NCI-H1092 treated with DMSO at 0.1 percent for 48 hours (cell line): ENCODE data around the gene PNMA6F.
"Not testable (repeated sequence)": the region's sequence is repeated elsewhere in the genome, so short reads cannot be mapped to it uniquely, and the experiment has no call there.

ENCODE experiments used
- DNase-seq: peaks from one replicate; lab custom pipeline; 2025; lab: John Stamatoyannopoulos, UW

PNMA6F gene

DNA sequence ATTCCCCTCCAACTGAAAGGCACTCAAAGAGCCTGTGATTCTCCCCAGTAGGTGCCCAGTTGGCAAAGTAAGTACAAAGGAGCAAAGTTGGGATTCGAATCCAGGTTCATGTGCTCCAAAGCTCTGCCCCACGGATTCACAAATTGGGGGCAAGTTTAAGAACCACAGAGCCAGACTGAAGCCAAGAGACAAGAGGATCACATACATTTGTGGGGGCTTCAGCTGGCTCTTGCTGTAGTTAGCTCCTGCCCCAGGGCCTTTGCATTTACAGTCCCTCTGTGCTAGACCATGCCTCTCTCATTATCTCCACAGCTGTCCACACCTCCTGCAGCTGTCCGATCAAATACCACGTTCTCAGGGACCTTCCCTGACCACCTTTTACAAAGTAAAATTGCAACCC is 18.8 kb downstream of the PNMA6F start:
- DNase-seq = no peak

DNA sequence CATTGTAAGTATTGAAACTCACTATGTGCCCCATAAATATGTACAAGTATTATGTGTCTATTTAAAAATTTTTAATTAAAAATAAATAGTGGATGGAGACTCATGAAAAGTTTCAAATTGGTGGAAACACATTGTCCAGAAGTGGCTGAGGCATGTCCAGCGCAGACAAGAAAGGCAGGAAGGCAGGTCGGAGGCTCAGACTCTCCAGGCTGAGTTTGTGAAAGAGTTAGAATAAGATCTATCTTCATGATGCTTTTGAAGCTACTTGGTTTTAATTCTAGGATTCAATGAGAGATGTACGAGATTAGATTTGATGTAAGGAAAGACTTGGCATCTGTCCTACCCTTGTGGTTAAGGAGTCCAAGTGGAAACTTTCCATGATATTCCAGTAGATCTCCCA is 19.8 kb downstream of the PNMA6F start:
- no peak for DNase-seq

DNA sequence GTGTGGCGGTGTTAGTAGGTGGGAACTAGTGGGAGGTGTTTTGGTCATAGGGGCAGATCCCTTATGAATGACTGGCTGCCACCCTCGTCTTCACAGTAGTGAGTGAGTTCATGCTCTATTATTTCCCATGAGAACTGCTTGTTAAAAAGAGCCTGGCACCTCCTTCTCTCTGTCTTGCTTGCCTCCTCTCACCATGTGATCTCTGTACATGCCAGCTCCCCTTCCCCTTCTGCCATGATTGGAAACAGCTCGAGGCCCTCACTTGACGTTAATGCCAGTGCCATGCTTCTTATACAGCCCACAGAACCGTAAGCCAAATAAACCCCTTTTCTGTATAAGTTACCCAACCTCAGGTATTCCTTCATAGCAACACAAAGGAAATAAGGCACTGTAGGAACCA is 21.7 kb downstream of the PNMA6F start:
- DNase-seq = no peak

DNA sequence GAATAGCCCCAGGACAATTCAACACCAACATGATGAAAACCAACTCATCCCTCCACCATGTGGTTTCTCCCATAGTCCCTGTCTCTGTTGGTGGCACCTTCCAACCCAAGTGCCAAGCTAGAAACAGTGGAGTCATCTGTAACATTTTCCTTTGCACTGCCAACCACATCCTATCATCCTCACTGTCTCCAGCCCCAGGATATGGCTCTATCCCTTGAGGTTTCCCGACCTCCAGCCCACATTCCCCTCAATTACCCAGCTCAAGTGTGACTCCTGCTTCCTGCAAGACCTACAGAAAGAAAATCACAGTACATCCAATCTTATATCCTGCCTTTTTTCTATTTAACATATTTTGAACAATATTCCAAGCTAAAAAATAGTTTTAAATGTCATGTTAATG is 24.2 kb downstream of the PNMA6F start:
- DNase-seq = no peak

DNA sequence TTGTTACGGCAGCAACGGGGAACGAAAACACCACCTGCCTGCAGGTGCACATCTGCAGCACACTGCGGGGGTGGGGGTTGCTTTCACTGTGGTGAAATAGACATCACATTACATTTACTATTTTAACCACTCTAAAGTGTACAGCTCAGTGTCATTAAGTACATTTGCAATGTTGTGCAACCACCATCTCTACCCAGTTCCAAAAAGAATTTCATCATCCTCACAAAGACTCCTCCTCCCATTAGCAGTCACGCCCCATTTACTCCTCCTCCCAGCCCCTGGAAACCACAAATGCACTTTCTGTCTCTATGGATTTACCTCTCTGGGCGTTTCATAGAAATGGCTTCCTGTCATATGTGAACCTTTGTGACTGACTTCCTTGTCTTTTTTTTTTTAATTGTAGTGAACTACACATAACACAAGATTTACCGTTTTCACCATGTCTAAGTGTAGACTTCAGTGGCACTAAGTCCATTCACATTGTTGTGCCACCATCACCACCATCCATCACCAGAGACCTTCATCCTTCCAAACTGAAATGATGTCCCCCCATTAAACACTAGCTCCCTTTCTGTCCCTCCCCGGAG is 28.0 kb downstream of the PNMA6F start:
- DNase-seq = not testable (repeated sequence)

DNA sequence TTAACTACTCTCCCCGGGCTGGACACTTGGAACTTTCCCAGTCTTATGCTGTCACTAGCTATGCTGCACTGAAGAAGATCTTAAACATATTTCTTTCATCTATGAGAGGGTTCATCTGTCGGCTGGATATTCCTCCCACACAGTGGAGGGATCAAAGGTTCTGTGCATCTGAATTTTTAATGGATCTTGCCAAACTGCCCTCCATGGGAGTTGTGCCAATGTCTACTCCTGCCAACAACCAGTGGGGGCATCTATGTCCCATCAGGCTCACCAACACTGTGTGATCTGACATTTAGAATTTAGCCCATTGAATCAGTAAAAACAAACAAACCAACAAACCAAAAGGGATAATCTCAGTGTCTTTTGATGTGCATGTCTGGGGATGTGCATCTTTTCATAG is 32.8 kb downstream of the PNMA6F start:
- DNase-seq = not testable (repeated sequence)

DNA sequence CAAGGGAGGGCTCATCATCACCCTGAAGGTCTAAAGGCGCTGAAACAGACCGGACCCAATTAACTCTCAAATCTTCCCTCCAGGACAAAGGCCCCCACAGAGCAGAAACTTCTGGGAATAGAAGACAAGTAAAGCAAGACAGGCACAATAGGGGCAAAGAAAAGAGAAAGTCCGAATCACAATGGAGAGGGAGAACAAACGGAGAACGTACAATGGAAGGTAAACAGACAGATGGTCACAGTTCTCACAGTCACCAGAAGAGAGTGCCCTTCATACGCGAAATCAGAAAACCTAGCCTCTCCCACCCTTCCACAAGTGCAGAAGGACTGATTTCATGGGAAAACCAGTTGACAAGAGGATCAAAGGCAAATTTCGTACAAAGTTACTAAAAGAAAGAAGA is 35.9 kb downstream of the PNMA6F start:
- DNase-seq = not testable (repeated sequence)

DNA sequence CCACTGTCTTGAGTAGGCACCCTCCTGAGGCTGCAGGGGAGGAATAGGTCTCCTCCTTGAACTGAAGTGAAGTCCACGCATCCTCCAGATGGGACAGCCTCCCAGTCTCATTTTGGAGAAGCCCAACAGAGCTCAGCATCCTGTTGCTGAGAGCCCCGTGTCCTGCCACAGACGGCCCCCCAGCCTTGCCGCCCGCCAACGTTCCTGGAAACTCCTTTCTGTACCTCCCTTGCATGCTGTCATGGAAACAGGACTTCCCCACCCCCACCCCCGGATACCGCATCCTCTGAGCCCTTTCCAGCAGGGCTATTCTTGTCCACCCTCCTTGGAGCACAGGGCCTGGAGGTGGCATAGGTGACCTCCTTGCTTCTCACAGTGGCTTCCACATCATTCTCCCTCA is 37.6 kb downstream of the PNMA6F start:
- not testable (repeated sequence) for DNase-seq

DNA sequence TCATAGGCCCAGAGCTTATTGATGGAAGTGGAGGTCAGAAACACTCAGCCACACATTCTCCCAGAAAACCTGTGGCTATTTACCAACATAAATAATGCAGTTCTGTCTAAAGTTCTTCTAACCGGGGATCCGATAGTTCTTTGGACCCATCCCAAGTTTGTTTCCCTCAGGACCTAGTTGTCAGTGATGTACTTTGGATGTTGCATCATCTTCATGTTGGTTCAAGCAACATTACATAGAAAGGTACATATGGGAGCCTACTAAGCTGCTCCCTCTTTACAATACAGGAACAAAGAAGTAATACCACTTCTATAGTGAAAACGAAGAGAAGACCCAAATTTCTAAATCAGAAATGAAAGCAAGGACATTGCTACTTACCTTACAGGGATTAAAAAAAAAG is 39.8 kb downstream of the PNMA6F start:
- not testable (repeated sequence) for DNase-seq

DNA sequence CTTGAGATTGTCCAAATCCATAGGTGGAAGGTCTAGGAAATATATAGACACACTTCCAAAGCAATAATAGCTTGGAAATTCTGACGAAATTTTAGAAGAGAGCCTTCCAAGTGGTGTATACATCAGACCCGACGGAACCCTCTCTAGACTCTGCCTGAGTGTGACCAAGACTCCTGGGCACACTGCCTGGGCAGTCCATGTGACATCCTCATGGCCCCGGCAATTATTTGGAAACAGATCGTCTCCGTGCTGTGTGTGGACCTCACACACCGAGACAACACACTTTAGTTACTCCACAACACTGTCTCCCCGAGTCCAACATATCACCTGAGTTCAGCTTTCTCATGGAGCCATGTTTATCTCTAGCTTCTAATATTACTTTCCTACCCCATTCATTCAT is 42.3 kb downstream of the PNMA6F start:
- DNase-seq = not testable (repeated sequence)

DNA sequence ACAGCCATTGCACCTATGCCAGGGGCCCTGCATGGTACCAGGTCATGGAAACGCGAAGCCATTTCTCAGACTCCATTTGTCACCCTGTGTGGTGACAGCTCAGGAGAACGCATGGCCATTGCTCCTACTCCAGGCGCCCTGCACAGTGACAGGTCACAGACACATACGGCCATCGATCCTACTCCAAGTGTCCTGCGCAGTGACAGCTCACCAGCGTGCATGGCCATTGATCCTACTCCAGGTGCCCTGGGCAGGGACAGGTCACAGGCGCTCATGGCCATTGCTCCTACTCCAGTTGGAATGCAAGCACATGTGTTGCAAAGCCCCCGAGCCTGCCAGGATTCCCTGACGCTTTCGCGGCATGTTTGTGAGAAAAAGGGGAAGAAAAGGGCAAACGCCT is 45.5 kb downstream of the PNMA6F start:
- not testable (repeated sequence) for DNase-seq

DNA sequence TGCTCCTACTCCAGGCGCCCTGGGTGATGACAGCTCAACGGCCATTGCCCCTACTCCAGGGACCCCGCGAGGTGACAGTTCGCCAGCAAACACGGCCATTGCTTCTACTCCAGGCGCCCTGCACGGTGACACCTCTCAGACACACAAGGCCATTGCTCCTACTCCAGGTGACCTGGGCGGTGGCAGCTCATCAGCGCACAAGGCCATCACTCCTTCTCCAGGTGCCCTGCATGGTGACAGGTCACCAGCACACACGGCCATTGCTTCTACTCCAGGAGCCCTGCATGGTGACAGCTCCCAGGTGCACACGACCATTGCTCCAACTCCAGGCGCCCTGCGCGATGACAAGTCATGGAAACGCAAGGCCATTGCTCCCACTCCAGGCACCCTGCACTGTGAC is 46.1 kb downstream of the PNMA6F start:
- DNase-seq = not testable (repeated sequence)

DNA sequence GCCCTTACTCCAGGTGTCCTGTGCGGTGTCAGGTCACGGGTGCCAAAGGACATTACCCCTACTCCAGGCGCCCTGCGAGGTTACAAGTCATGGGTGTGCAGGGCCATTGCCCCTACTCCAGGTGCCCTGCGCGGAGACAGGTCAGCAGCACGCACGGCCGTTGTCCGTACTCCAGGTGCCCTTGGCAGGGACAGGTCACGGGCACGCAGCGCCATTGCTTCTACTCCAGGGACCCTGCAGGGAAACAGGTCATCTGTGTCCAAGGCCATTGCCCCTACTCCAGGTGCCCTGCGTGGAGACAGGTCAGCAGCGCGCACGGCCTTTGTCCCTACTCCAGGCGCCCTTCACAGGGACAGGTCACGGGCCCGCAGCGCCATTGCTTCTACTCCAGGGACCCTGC is 49.0 kb downstream of the PNMA6F start:
- not testable (repeated sequence) for DNase-seq

DNA sequence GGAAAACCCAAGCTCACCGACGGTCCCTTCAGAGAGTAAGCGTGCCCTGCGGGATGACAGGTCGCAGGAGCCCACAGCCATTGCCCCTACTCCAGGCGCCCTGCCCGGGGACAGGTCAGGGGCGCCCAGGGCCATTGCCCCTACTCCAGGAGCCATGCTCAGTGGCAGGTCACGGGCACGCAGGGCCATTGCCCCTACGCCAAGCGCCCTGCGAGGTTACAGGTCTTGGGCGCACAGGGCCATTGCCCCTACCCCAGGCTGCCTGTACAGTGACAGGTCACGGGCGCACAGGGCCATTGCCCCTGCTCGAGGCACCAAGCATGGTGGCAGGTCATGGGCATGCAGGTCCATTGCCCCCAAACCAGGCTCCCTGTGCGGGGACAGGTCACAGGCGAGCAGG is 49.5 kb downstream of the PNMA6F start:
- DNase-seq = not testable (repeated sequence)
